ENCODE data around the gene SP9.

SP9 gene

GRCh38 chr2:174376967-174377366, 42.2 kb downstream of the SP9 start:
- CTCF ChIA-PET, result no interaction called here

GRCh38 chr2:174383796-174384195, 49.0 kb downstream of the SP9 start:
- no peak for TF ChIP-seq CTCF (IDR thresholded peaks at IDR 0.05; ENCODE audit: insufficient read depth, low read length, missing control alignments)
- CTCF ChIA-PET, result interaction anchor here (0.7 to 1.6 kb wide), 2 partner anchors 9 to 15 kb away, joined by 3 read pairs; no protein-coding TSS in a partner anchor

More at GRCh38 chr2:174376967-174377366, 42.2 kb downstream of the SP9 start:
- POLR2A ChIA-PET, result no interaction called here
- H3K4me3 ChIP-seq (ENCODE audit: low read depth, low read length), result no peak overlapping the region
- no peak for TF ChIP-seq CTCF (IDR thresholded peaks at IDR 0.05; ENCODE audit: insufficient read depth, low read length, missing control alignments)
- no peak for DNase-seq (ENCODE audit: low read depth, low spot score)

GRCh38 chr2:174385201-174385600, 50.4 kb downstream of the SP9 start:
- no peak for TF ChIP-seq CTCF (IDR thresholded peaks at IDR 0.05; ENCODE audit: insufficient read depth, low read length, missing control alignments)
- ChIA-PET POLR2A (no interaction called here), CTCF (no interaction called here)
- DNase-seq (ENCODE audit: low read depth, low spot score), result no peak
- no peak overlapping the region for H3K4me3 ChIP-seq (ENCODE audit: low read depth, low read length)

More at GRCh38 chr2:174383796-174384195, 49.0 kb downstream of the SP9 start:
- H3K4me3 ChIP-seq (ENCODE audit: low read depth, low read length), result no peak overlapping the region
- DNase-seq (ENCODE audit: low read depth, low spot score), result no peak
- POLR2A ChIA-PET, result no interaction called here
